ENCODE results near the gene GPC1. TPM values are rescaled to one million over a fixed set of nuclear protein-coding genes. Genes with fewer than 3 reads are reported as not detected.

Gene GPC1
- total and polyA plus RNA-seq, 8 donors = 6.3 to 117 (median 23.2) TPM

DNA sequence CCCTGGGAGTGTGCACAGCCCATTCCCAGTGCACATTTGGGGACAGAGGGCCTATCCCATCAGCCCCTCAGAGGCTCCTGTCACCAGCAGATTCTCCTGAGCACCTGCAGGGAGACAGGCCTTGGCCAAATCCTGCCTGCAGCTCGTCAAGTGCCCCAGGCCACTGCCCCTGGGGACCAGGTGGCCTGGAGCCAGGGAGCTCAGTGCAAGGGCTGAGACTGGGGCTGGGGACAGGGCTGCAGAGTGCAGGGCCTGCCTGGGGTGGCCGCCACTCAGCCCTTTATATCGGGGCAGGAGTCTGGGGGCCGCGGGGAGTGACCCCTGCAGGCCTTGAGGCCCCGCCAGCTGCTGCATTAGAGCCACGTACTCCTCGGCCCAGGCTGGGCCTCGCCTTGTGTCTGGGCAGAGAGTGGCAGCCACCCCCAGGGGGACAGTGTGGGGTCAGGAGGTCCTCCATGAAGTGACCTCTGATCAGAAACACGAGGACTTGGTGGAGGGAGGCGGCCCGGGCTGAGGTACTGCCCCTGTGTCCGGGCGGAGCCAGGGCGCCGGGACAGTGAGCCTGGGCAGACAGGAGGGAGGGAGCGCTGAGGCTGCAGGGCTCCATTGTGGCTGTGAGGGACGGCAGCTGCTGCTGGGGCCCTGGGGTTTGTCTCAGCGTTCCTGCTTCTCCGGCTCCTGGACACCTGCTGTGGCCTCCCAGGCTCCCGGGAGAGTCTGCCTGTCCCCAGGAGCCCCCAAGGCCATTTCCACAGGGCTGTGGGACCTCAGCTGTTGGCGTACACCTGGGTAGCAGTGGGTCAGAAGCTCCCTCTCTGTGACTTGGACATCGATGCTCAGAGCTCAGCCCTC is 24.2 kb downstream of the GPC1 start:
- H3K27me3 ChIP-seq = peaks cover 0 to 31% (median 20%) of the 10 kb centered on the region in 3 donors
- intact Hi-C loops (cut with DNase I; ENCODE audit: low total_unique reads) = no loop called here
- H3K4me1 ChIP-seq = peaks cover 8 to 26% (median 24%) of the 10 kb centered on the region in 4 donors
- peaks cover 0 to 51% (median 31%) of the 10 kb centered on the region in 4 donors for H3K36me3 ChIP-seq
- H3K4me3 ChIP-seq = no peak overlapping the region
- no peak overlapping the region for H3K27ac ChIP-seq
- H3K9me3 ChIP-seq = no peaks in the 10 kb centered on the region
- TF ChIP-seq POLR2AphosphoS5 (IDR thresholded peaks at IDR 0.05) (no peak), EP300 (IDR thresholded peaks at IDR 0.05) (no peak), CTCF (IDR thresholded peaks at IDR 0.05) (no peak), POLR2A (IDR thresholded peaks at IDR 0.05) (no peak)
- WGBS, 5 donors = 56 to 80% (median 67%) methylated on average over 19 to 23 of the region's 23 CpGs
- DNase-seq = no peak

DNA sequence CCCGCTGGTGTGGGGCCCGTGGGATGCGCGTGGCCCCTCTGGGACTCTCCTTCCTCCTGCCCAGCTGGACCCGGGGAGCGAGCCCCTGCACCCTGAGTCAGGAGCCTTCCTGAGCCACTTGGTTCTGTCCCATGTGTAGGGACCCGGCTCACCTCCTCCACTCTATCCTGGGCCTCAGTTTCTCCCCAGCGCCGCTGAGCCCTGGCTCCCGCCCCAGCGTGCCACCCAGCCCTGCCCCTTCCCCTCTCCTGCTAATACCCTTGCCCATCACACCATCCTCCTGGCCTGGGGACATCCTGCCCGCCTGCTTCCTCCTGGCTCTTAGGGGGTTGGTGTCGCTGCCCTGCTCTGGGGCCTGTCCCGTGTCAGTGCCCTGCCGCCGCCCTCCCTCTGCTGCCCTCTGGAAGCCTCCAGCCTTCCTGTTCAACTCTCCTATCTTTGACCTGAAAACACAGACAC is 24.8 kb downstream of the GPC1 start:
- WGBS, 5 donors = 92 to 95% (median 93%) methylated on average over 15 to 16 of the region's 16 CpGs
- TF ChIP-seq POLR2AphosphoS5 (IDR thresholded peaks at IDR 0.05) (no peak), EP300 (IDR thresholded peaks at IDR 0.05) (no peak), POLR2A (IDR thresholded peaks at IDR 0.05) (no peak), CTCF (IDR thresholded peaks at IDR 0.05) (no peak)
- DNase-seq = no peak

GRCh38 chr2:240460781-240461431 is 25.4 kb downstream of the GPC1 start:
- DNase-seq = no peak
- Histone ChIP-seq H3K27ac (no peak overlapping the region), H3K4me1 (peaks cover 3 to 14% (median 13%) of the 10 kb centered on the region in 4 donors), H3K27me3 (peaks cover 0 to 18% (median 8%) of the 10 kb centered on the region in 3 donors), H3K4me3 (no peak overlapping the region), H3K9me3 (no peaks in the 10 kb centered on the region), H3K36me3 (peaks cover 0 to 64% (median 43%) of the 10 kb centered on the region in 4 donors)
- intact Hi-C loops (cut with DNase I; ENCODE audit: low total_unique reads) = no loop called here
- 78 to 93% (median 89%) methylated on average over 2 to 16 of the region's 16 CpGs for WGBS, 5 donors
- TF ChIP-seq EP300 (IDR thresholded peaks at IDR 0.05) = no peak
- TF ChIP-seq CTCF (IDR thresholded peaks at IDR 0.05) = no peak

More for the DNA sequence above, 24.8 kb downstream of the GPC1 start:
- H3K27ac ChIP-seq = no peak overlapping the region
- H3K27me3 ChIP-seq = peaks cover 0 to 24% (median 14%) of the 10 kb centered on the region in 3 donors
- peaks cover 0 to 57% (median 38%) of the 10 kb centered on the region in 4 donors for H3K36me3 ChIP-seq
- H3K4me1 ChIP-seq = peaks cover 8 to 20% (median 19%) of the 10 kb centered on the region in 4 donors
- intact Hi-C loops (cut with DNase I; ENCODE audit: low total_unique reads) = no loop called here
- no peaks in the 10 kb centered on the region for H3K9me3 ChIP-seq
- H3K4me3 ChIP-seq = no peak overlapping the region

DNA sequence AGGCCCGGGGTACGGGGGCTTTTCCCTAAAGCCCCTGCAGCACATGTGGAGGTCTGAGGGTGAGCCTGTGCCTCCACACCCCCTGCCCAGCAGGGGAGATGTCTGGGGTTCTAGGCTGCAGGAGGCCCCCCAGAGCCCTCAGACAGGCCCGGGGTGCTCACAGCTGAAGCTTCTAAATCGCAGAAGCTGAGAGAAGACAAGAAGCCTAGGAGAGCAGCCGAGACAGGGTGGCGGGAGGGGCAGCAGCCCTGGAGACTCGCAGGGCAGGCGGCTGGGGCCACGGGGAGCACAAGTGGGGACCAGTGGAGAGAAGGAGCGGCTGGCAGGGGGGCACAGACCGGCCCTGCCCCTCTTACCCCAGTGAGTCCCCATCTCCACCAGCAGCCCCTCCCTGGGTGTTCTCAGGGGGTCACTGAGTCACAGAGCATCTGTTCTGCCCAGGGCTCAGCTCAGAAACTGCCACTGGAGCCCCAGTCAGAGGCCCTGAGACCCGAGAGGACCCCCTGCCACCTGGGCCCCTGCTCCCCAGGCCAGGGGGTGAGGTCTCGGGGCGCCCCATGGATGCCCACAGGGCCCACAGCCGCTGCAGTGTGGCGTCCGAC is 26.1 kb downstream of the GPC1 start:
- Histone ChIP-seq H3K27ac (no peak overlapping the region), H3K9me3 (no peaks in the 10 kb centered on the region), H3K4me1 (peaks cover 0 to 7% (median 6%) of the 10 kb centered on the region in 4 donors), H3K36me3 (peaks cover 0 to 70% (median 47%) of the 10 kb centered on the region in 4 donors), H3K27me3 (peaks cover 0 to 11% (median 1%) of the 10 kb centered on the region in 3 donors), H3K4me3 (no peak overlapping the region)
- DNase-seq = no peak
- intact Hi-C loops (cut with DNase I; ENCODE audit: low total_unique reads) = no loop called here
- WGBS, 5 donors = 91 to 96% (median 94%) methylated on average over 9 to 17 of the region's 17 CpGs
- TF ChIP-seq POLR2AphosphoS5 (IDR thresholded peaks at IDR 0.05) = no peak
- no peak for TF ChIP-seq CTCF (IDR thresholded peaks at IDR 0.05)
- no peak for TF ChIP-seq POLR2A (IDR thresholded peaks at IDR 0.05)
- no peak for TF ChIP-seq EP300 (IDR thresholded peaks at IDR 0.05)
